Stomach (tissue), 9 donors: ENCODE results near the gene TPSAB1. TPM values are rescaled to one million over a fixed set of nuclear protein-coding genes. Genes with fewer than 3 reads are reported as not detected.
"Not testable (repeated sequence)": the region's sequence is repeated elsewhere in the genome, so short reads cannot be mapped to it uniquely, and the experiment has no call there.

Experiments used
- DNase-seq, 2 donors: peaks; one replicate each; pipeline versions ENCODE4 v3.0.0 to v3.0.0-alpha.2; 2013 to 2019
- H3K27ac ChIP-seq, 5 donors: fragments of 200-600 bp in 4 of 5; sonication (generic) in 4 of 5; one replicate each; pipeline ENCODE4 v1.5.1; 2013 to 2019; ENCODE audit warnings: mild to moderate bottlenecking in 1 of 5, moderate library complexity in 1 of 5
- H3K27me3 ChIP-seq, 3 donors: fragments of 200-600 bp; sonication (generic); one replicate each; pipeline ENCODE4 v1.5.1; 2017 to 2019; ENCODE audit warnings: mixed run types in 1 of 3
- H3K36me3 ChIP-seq, 4 donors: fragments of 200-600 bp; sonication (generic); 1 replicate in 3 of 4; 2 replicates in 1 of 4; pipeline ENCODE4 v1.5.1; 2016 to 2019
- H3K4me1 ChIP-seq, 4 donors: fragments of 200-600 bp; sonication (generic); one replicate each; pipeline ENCODE4 v1.5.1; 2016 to 2019
- H3K4me3 ChIP-seq, 4 donors: fragments of 200-600 bp; sonication (generic) in 3 of 4; one replicate each; pipeline ENCODE4 v1.5.1; 2016 to 2019; ENCODE audit warnings: mild to moderate bottlenecking in 1 of 4
- H3K9me3 ChIP-seq, 4 donors: fragments of 200-600 bp; sonication (generic); one replicate each; pipeline ENCODE4 v1.5.1; 2016 to 2019
- CTCF ChIP-seq, 7 experiments: fragments of 450-650 bp in 4 of 7; fragments of 200-600 bp in 3 of 7; sonication (generic) in 3 of 7; IDR thresholded peaks; one replicate each; pipeline ENCODE4 v1.5.1; 2016 to 2019; ENCODE audit warnings: antibody characterized with exemption in 7 of 7, control low read depth in 2 of 7, mild to moderate bottlenecking in 1 of 7
- EP300 ChIP-seq: sonication (generic); formaldehyde crosslinking; IDR thresholded peaks from one replicate; pipeline ENCODE4 v1.6.1; 2017; ENCODE audit warnings: antibody characterized with exemption
- POLR2A ChIP-seq, 4 donors: fragments of 450-650 bp; IDR thresholded peaks; one replicate each; pipeline ENCODE4 v1.6.1; 2016; ENCODE audit warnings: antibody characterized with exemption in 4 of 4, control low read depth in 2 of 4, mild to moderate bottlenecking in 1 of 4, moderate library complexity in 1 of 4
- POLR2AphosphoS5 ChIP-seq, 3 donors: sonication (generic); formaldehyde crosslinking; IDR thresholded peaks; one replicate each; pipeline ENCODE4 v1.6.1; 2016; ENCODE audit warnings: antibody characterized with exemption in 3 of 3
- WGBS, 5 donors: extraction: QIAGEN DNeasy Blood & Tissue Kit in 3 of 5; methylation state at CpG; one replicate each; pipeline versions ENCODE4 v1.1.5 to v1.1.7; 2013 to 2018; 5-methylcytosine and 5-hydroxymethylcytosine counted together
- intact Hi-C: fragments of 100-400 bp; cut with DNase I; formaldehyde crosslinking; loops from one replicate; pipeline ENCODE4 v1.15.1; 2023; ENCODE audit warnings: low total_unique reads
- polyA plus RNA-seq, 3 donors: library from polyadenylated mRNA; stranded (reverse); fragments of 200-250 nt; gene quantifications; one replicate each; pipeline ENCODE4 v1.2.3, GENCODE V29; 2013
- total RNA-seq, 5 donors: library from RNA; depleted of rRNA; stranded (reverse); fragments of >200 nt; gene quantifications; one replicate each; pipeline versions ENCODE4 v1.1.0 to v1.2.3, GENCODE V29; 2014 to 2016
- donor health status: healthy with polysubstance abuse.
- donor health status: Bipolar disorder and iron deficiency.
- donor health status: healthy.

TPSAB1 gene
- total and polyA plus RNA-seq, 8 donors, result 15.4 to 202 (median 71.2) TPM

GRCh38 chr16:1254821-1255220, 14.3 kb downstream of the TPSAB1 start:
- H3K4me1 ChIP-seq, H3K27ac ChIP-seq, H3K36me3 ChIP-seq, DNase-seq, H3K4me3 ChIP-seq, H3K9me3 ChIP-seq, intact Hi-C loops: not testable (repeated sequence)
- WGBS, 5 donors, result 86 to 88% (median 88%) methylated on average over 2 to 3 of the region's 3 CpGs; no CpG with 5 or more reads in 2 of the 5 donors
- peaks cover 1 to 54% (median 22%) of the 10 kb centered on the region in 3 donors for H3K27me3 ChIP-seq

GRCh38 chr16:1255276-1256122, 15.0 kb downstream of the TPSAB1 start, which contains the start of gene TPSD1:
Gene TPSD1 (plus strand): TSS chr16:1256069. CDS start chr16:1256281, 212 bp downstream.
- H3K9me3 ChIP-seq, H3K4me3 ChIP-seq, H3K36me3 ChIP-seq, DNase-seq, H3K27ac ChIP-seq, intact Hi-C loops, H3K4me1 ChIP-seq: not testable (repeated sequence)
- whole genome bisulfite sequencing, 5 donors, result 56 to 64% (median 62%) methylated on average over 6 to 26 of the region's 26 CpGs
- peaks cover 7 to 61% (median 29%) of the 10 kb centered on the region in 3 donors for H3K27me3 ChIP-seq

GRCh38 chr16:1256296-1256873, 15.9 kb downstream of the TPSAB1 start:
- H3K27me3 ChIP-seq, result peaks cover 7 to 70% (median 38%) of the 10 kb centered on the region in 3 donors
- H3K27ac ChIP-seq, DNase-seq, intact Hi-C loops, H3K4me3 ChIP-seq, H3K4me1 ChIP-seq, H3K9me3 ChIP-seq, H3K36me3 ChIP-seq: not testable (repeated sequence)
- 72 to 85% (median 78%) methylated on average over 5 to 23 of the region's 23 CpGs for WGBS, 5 donors

- intact Hi-C loops, result no loop called here
- Histone ChIP-seq H3K4me3 (no peak overlapping the region), H3K4me1 (peaks cover 4 to 9% (median 7%) of the 10 kb centered on the region in 4 donors), H3K9me3 (no peaks in the 10 kb centered on the region), H3K27ac (no peak overlapping the region), H3K27me3 (peaks cover 7 to 75% (median 43%) of the 10 kb centered on the region in 3 donors), H3K36me3 (no peaks in the 10 kb centered on the region)
- WGBS, 5 donors, result 75 to 88% (median 86%) methylated on average over 14 to 22 of the region's 22 CpGs
- no peak for DNase-seq
- TF ChIP-seq CTCF (IDR thresholded peaks at IDR 0.05) (no peak), POLR2A (IDR thresholded peaks at IDR 0.05) (no peak), POLR2AphosphoS5 (IDR thresholded peaks at IDR 0.05) (no peak), EP300 (no peak)
These were observed 16.4 kb downstream of the TPSAB1 start for GRCh38 chr16:1256874-1257322.

- H3K36me3 ChIP-seq, result no peaks in the 10 kb centered on the region
- no peak for DNase-seq
- WGBS, 5 donors, result 73 to 86% (median 82%) methylated on average over 24 to 34 of the region's 34 CpGs
- H3K4me1 ChIP-seq, result peaks cover 4 to 9% (median 7%) of the 10 kb centered on the region in 4 donors
- H3K4me3 ChIP-seq, result no peak overlapping the region
- peaks cover 7 to 83% (median 51%) of the 10 kb centered on the region in 3 donors for H3K27me3 ChIP-seq
- TF ChIP-seq POLR2A (IDR thresholded peaks at IDR 0.05), result no peak
- no peak for TF ChIP-seq CTCF (IDR thresholded peaks at IDR 0.05)
- TF ChIP-seq POLR2AphosphoS5 (IDR thresholded peaks at IDR 0.05), result no peak
- TF ChIP-seq EP300, result no peak
- no peak overlapping the region for H3K27ac ChIP-seq
- intact Hi-C loops, result no loop called here
- H3K9me3 ChIP-seq, result no peaks in the 10 kb centered on the region
These were observed 17.2 kb downstream of the TPSAB1 start for GRCh38 chr16:1257561-1258224.
